Measurements from ENCODE around the gene ULK2. TPM values are rescaled to one million over a fixed set of nuclear protein-coding genes. Genes with fewer than 3 reads are reported as not detected.

Gene ULK2
- total RNA-seq, 1 experiment from 2014 or later, result 12.7 TPM

GRCh38 chr17:19738073-19738449 is 129.7 kb downstream of the ULK2 start:
- ChIA-PET RAD21 (ENCODE audit: low non-redundant PET in 1 of 2, low total read pairs in 2 of 2, uncharacterized antibody in 2 of 2, unreplicated experiment in 2 of 2) (no interaction called here), CTCF (no interaction called here), POLR2A (no interaction called here)
- Histone ChIP-seq H4K20me1 (ENCODE audit: insufficient read depth) (no peaks in the 10 kb centered on the region), H2AFZ (ENCODE audit: low read depth, low read length, poor library complexity, severe bottlenecking) (no peak overlapping the region), H3K9me2 (ENCODE audit: insufficient read depth) (no peaks in the 10 kb centered on the region), H3K4me2 (ENCODE audit: low read length) (no peak overlapping the region), H3K9me3 (ENCODE audit: control insufficient read depth in 1 of 2, insufficient read depth in 1 of 2, low read depth in 1 of 2, low read length in 2 of 2) (no peaks in the 10 kb centered on the region), H3K79me2 (ENCODE audit: insufficient read depth, low read length) (no peaks in the 10 kb centered on the region), H3K36me3 (ENCODE audit: control insufficient read depth in 1 of 2, insufficient read depth in 2 of 2, low read length in 2 of 2) (no peaks in the 10 kb centered on the region), H3K4me3 (replicated peaks in 1 of 2; ENCODE audit: low read depth in 1 of 2, low read length in 2 of 2) (no peak overlapping the region), H3K4me1 (ENCODE audit: control insufficient read depth in 1 of 2, insufficient read depth in 2 of 2, low read length in 2 of 2) (no peaks in the 10 kb centered on the region), H3K27ac (ENCODE audit: low read depth, low read length) (no peak overlapping the region), H3K27me3 (ENCODE audit: insufficient read depth, low read length) (no peaks in the 10 kb centered on the region), H3K9ac (ENCODE audit: low read length) (no peak overlapping the region)
- DNase-seq (ENCODE audit: low read depth, low spot score) (no peak), ATAC-seq (no peak)
- intact Hi-C loops (cut with micrococcal nuclease), result no loop called here
- BruUV-seq (replicated peaks), result no TSS peak
- TF ChIP-seq CTCF (IDR thresholded peaks at IDR 0.05 in 2 of 3, conservative IDR thresholded peaks at IDR 0.05 in 1 of 3; ENCODE audit: borderline replicate concordance in 1 of 3, insufficient read depth in 1 of 3, low read depth in 2 of 3, low read length in 2 of 3) (no peak), CBX3 (IDR thresholded peaks at IDR 0.05; ENCODE audit: low read depth) (no peak), CEBPB (IDR thresholded peaks at IDR 0.05; ENCODE audit: low read depth) (no peak), ZNF274 (IDR thresholded peaks at IDR 0.05; ENCODE audit: low read depth, low read length) (no peak), JUND (IDR thresholded peaks at IDR 0.05) (no peak), ELF1 (IDR thresholded peaks at IDR 0.05; ENCODE audit: borderline replicate concordance, low read depth) (no peak), YY1 (IDR thresholded peaks at IDR 0.05; ENCODE audit: extremely low read depth, insufficient replicate concordance, low read depth, low read length) (no peak), ATF3 (IDR thresholded peaks at IDR 0.05) (no peak), ZFX (IDR thresholded peaks at IDR 0.05) (no peak), REST (IDR thresholded peaks at IDR 0.05; ENCODE audit: low read depth) (no peak), EZH2phosphoT487 (IDR thresholded peaks at IDR 0.05; ENCODE audit: borderline replicate concordance) (no peak), SRF (IDR thresholded peaks at IDR 0.05; ENCODE audit: low read depth) (no peak), TCF7L2 (IDR thresholded peaks at IDR 0.05; ENCODE audit: borderline replicate concordance, extremely low read depth, insufficient read depth, insufficient read length) (no peak), MAX (IDR thresholded peaks at IDR 0.05) (no peak), EZH2 (IDR thresholded peaks at IDR 0.05) (no peak), EGR1 (IDR thresholded peaks at IDR 0.05; ENCODE audit: low read depth) (no peak)
